ENCODE data around the gene RALGPS2. TPM values are rescaled to one million over a fixed set of nuclear protein-coding genes. Genes with fewer than 3 reads are reported as not detected.

Gene RALGPS2
- total and polyA plus RNA-seq, 5 donors from 2014 or later, result 1.6 to 4.7 (median 3.5) TPM

DNA sequence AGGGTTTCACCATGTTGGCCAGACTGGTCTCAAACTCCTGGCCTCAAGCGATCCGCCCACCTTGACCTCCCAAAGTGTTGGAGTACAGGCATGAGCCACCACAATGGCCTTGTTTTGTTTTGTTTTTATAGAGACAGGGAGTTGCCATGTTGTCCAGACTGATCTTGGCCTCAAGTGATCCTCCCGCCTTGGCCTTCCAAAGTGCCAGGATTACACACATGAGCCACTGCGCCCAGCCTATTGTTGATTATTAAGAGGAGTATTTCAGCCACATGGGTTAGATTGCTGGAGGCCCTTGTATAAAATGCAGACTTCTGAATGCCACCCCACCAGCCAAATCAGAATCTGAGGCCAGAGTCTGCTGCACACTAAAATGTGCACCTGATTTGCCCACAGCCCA is 203.0 kb downstream of the RALGPS2 start:
- ATAC-seq (ENCODE audit: low read depth in 2 of 2) (no peak), DNase-seq (no peak)
- no peaks in the 10 kb centered on the region for H3K36me3 ChIP-seq (ENCODE audit: control insufficient read depth, insufficient read depth, low read length)
- H3K4me1 ChIP-seq (ENCODE audit: control insufficient read depth, insufficient read depth, low read length, poor library complexity, severe bottlenecking), result no peaks in the 10 kb centered on the region
- no peaks in the 10 kb centered on the region for H3K4me1 Mint-ChIP-seq
- H3K27ac ChIP-seq (ENCODE audit: insufficient read depth, low read length, poor library complexity, severe bottlenecking), result no peak overlapping the region
- no peaks in the 10 kb centered on the region for H3K9me3 ChIP-seq (ENCODE audit: control insufficient read depth in 2 of 2, low read length in 2 of 2)
- H3K27ac Mint-ChIP-seq, result no peak overlapping the region
- H3K27me3 ChIP-seq (ENCODE audit: control insufficient read depth, insufficient read depth, low read length), result peaks cover 4% of the 10 kb centered on the region
- H3K36me3 Mint-ChIP-seq, result no peaks in the 10 kb centered on the region
- H3K9me3 Mint-ChIP-seq, result peaks cover 0 to 14% (median 0%) of the 10 kb centered on the region in 7 donors
- no peak overlapping the region for H3K4me3 ChIP-seq (ENCODE audit: low read depth, low read length)
- peaks cover 1% of the 10 kb centered on the region for H3K27me3 Mint-ChIP-seq
- H3K4me3 Mint-ChIP-seq, result no peak overlapping the region

GRCh38 chr1:178928976-178929375 is 203.9 kb downstream of the RALGPS2 start:
- no peak overlapping the region for H3K27ac ChIP-seq (ENCODE audit: insufficient read depth, low read length, poor library complexity, severe bottlenecking)
- H3K36me3 Mint-ChIP-seq, result no peaks in the 10 kb centered on the region

DNA sequence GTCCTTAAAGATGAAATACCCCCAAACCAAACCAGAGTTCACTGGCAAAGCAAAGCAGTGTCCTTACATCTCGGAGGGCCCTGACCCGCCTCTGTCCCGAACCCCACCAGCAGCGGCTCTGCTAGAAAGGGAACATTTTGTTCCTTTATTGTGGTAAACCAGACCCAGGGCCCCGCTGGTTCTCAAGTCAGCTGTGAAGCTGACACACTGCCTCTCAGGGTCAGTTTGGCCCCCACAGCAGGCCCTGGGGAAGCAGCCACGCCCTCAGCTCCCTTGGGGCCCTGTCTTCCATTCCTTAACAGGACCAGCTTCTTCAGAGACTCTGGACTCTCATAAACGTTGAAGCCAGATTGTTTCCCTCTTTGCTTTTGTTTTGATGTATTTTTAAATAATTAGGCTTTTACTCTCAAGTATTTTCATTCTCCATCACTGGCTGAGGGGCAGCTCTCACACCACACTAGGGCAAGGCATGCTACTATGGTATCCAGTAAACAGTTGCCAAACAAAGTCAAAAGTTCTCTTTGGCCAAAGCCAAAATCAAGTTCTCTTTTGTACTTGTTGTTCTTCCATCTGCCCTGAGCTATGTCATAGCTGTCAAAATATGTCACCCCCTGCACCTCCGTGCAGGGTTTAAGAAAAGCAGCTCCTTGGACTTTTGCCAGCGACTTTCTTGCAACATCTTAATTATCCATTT is 207.0 kb downstream of the RALGPS2 start:
- peak overlapping the region in 1 of 4 donors; percentile 78 for H3K4me3 Mint-ChIP-seq
- no peaks in the 10 kb centered on the region for H3K9me3 Mint-ChIP-seq
- Histone ChIP-seq H3K36me3 (ENCODE audit: control insufficient read depth, insufficient read depth, low read length) (no peaks in the 10 kb centered on the region), H3K4me3 (ENCODE audit: low read depth, low read length) (no peak overlapping the region), H3K27me3 (ENCODE audit: control insufficient read depth, insufficient read depth, low read length) (no peaks in the 10 kb centered on the region), H3K9me3 (ENCODE audit: control insufficient read depth in 2 of 2, low read length in 2 of 2) (no peaks in the 10 kb centered on the region), H3K4me1 (ENCODE audit: control insufficient read depth, insufficient read depth, low read length, poor library complexity, severe bottlenecking) (no peaks in the 10 kb centered on the region), H3K27ac (ENCODE audit: insufficient read depth, low read length, poor library complexity, severe bottlenecking) (no peak overlapping the region)
- no peaks in the 10 kb centered on the region for H3K36me3 Mint-ChIP-seq
- H3K4me1 Mint-ChIP-seq, result no peaks in the 10 kb centered on the region
- ATAC-seq (ENCODE audit: low read depth in 2 of 2) (no peak), DNase-seq (no peak)
- peak overlapping the region in 1 of 3 donors; percentile 54 for H3K27ac Mint-ChIP-seq
- H3K27me3 Mint-ChIP-seq, result no peaks in the 10 kb centered on the region

More at GRCh38 chr1:178928976-178929375, 203.9 kb downstream of the RALGPS2 start:
- H3K4me1 Mint-ChIP-seq, result no peaks in the 10 kb centered on the region
- no peaks in the 10 kb centered on the region for H3K27me3 Mint-ChIP-seq
- Histone ChIP-seq H3K4me3 (ENCODE audit: low read depth, low read length) (no peak overlapping the region), H3K9me3 (ENCODE audit: control insufficient read depth in 2 of 2, low read length in 2 of 2) (no peaks in the 10 kb centered on the region), H3K4me1 (ENCODE audit: control insufficient read depth, insufficient read depth, low read length, poor library complexity, severe bottlenecking) (no peaks in the 10 kb centered on the region), H3K36me3 (ENCODE audit: control insufficient read depth, insufficient read depth, low read length) (no peaks in the 10 kb centered on the region), H3K27me3 (ENCODE audit: control insufficient read depth, insufficient read depth, low read length) (no peaks in the 10 kb centered on the region)
- no peak overlapping the region for H3K27ac Mint-ChIP-seq
- peaks cover 0 to 9% (median 0%) of the 10 kb centered on the region in 7 donors for H3K9me3 Mint-ChIP-seq
- no peak for ATAC-seq (ENCODE audit: low read depth in 2 of 2)
- no peak overlapping the region for H3K4me3 Mint-ChIP-seq
- DNase-seq, result no peak

GRCh38 chr1:178932552-178932906 is 207.5 kb downstream of the RALGPS2 start:
- Histone ChIP-seq H3K36me3 (ENCODE audit: control insufficient read depth, insufficient read depth, low read length) (no peaks in the 10 kb centered on the region), H3K9me3 (ENCODE audit: control insufficient read depth in 2 of 2, low read length in 2 of 2) (no peaks in the 10 kb centered on the region), H3K4me3 (ENCODE audit: low read depth, low read length) (no peak overlapping the region), H3K4me1 (ENCODE audit: control insufficient read depth, insufficient read depth, low read length, poor library complexity, severe bottlenecking) (no peaks in the 10 kb centered on the region), H3K27ac (ENCODE audit: insufficient read depth, low read length, poor library complexity, severe bottlenecking) (no peak overlapping the region), H3K27me3 (ENCODE audit: control insufficient read depth, insufficient read depth, low read length) (no peaks in the 10 kb centered on the region)
- Mint-ChIP-seq H3K36me3 (no peaks in the 10 kb centered on the region), H3K27me3 (no peaks in the 10 kb centered on the region), H3K4me3 (peak overlapping the region in 1 of 4 donors; percentile 78), H3K4me1 (no peaks in the 10 kb centered on the region), H3K27ac (no peak overlapping the region), H3K9me3 (no peaks in the 10 kb centered on the region)
- ATAC-seq (ENCODE audit: low read depth in 2 of 2) (no peak), DNase-seq (no peak)

DNA sequence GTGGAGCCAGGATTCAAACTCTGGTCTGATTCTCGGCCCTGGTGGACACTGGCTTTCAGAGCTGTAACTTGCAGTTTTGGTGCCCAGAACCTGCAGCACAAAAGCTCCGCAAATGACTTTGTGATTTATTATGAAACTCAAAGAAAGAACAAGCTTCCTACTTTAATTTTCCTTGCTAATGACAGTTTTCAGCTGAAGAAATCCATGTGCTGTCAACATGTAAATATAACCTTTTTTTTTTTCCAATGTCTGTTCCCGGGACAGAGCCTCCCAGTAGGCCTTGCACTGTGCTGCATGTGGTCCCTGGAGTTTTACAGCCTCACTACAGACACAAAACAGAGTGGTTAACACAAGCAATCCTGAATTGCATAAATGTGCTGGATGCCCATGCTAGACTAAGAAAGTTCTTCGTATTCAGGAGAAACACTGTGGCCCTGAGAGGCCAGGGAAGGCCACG is 208.1 kb downstream of the RALGPS2 start:
- no peaks in the 10 kb centered on the region for H3K4me1 ChIP-seq (ENCODE audit: control insufficient read depth, insufficient read depth, low read length, poor library complexity, severe bottlenecking)
- no peak overlapping the region for H3K4me3 Mint-ChIP-seq
- no peaks in the 10 kb centered on the region for H3K27me3 Mint-ChIP-seq
- H3K4me3 ChIP-seq (ENCODE audit: low read depth, low read length), result no peak overlapping the region
- ATAC-seq (ENCODE audit: low read depth in 2 of 2) (no peak), DNase-seq (no peak)
- no peaks in the 10 kb centered on the region for H3K9me3 ChIP-seq (ENCODE audit: control insufficient read depth in 2 of 2, low read length in 2 of 2)
- no peaks in the 10 kb centered on the region for H3K9me3 Mint-ChIP-seq
- no peaks in the 10 kb centered on the region for H3K36me3 Mint-ChIP-seq
- no peaks in the 10 kb centered on the region for H3K27me3 ChIP-seq (ENCODE audit: control insufficient read depth, insufficient read depth, low read length)
- no peak overlapping the region for H3K27ac Mint-ChIP-seq
- H3K27ac ChIP-seq (ENCODE audit: insufficient read depth, low read length, poor library complexity, severe bottlenecking), result no peak overlapping the region
- H3K4me1 Mint-ChIP-seq, result no peaks in the 10 kb centered on the region
- H3K36me3 ChIP-seq (ENCODE audit: control insufficient read depth, insufficient read depth, low read length), result no peaks in the 10 kb centered on the region

GRCh38 chr1:178933709-178934490 is 208.9 kb downstream of the RALGPS2 start:
- no peak for ATAC-seq (ENCODE audit: low read depth in 2 of 2)
- H3K27me3 Mint-ChIP-seq, result no peaks in the 10 kb centered on the region
- no peak for DNase-seq
- H3K27ac Mint-ChIP-seq, result no peak overlapping the region
- no peaks in the 10 kb centered on the region for H3K9me3 ChIP-seq (ENCODE audit: control insufficient read depth in 2 of 2, low read length in 2 of 2)
- H3K27ac ChIP-seq (ENCODE audit: insufficient read depth, low read length, poor library complexity, severe bottlenecking), result no peak overlapping the region
- no peaks in the 10 kb centered on the region for H3K4me1 ChIP-seq (ENCODE audit: control insufficient read depth, insufficient read depth, low read length, poor library complexity, severe bottlenecking)
- no peak overlapping the region for H3K4me3 Mint-ChIP-seq
- no peaks in the 10 kb centered on the region for H3K36me3 Mint-ChIP-seq
- no peaks in the 10 kb centered on the region for H3K36me3 ChIP-seq (ENCODE audit: control insufficient read depth, insufficient read depth, low read length)
- H3K27me3 ChIP-seq (ENCODE audit: control insufficient read depth, insufficient read depth, low read length), result no peaks in the 10 kb centered on the region
- H3K4me1 Mint-ChIP-seq, result no peaks in the 10 kb centered on the region
- H3K4me3 ChIP-seq (ENCODE audit: low read depth, low read length), result no peak overlapping the region
- H3K9me3 Mint-ChIP-seq, result no peaks in the 10 kb centered on the region

- H3K4me1 Mint-ChIP-seq, result no peaks in the 10 kb centered on the region
- Histone ChIP-seq H3K27ac (ENCODE audit: insufficient read depth, low read length, poor library complexity, severe bottlenecking) (no peak overlapping the region), H3K27me3 (ENCODE audit: control insufficient read depth, insufficient read depth, low read length) (no peaks in the 10 kb centered on the region), H3K9me3 (ENCODE audit: control insufficient read depth in 2 of 2, low read length in 2 of 2) (no peaks in the 10 kb centered on the region), H3K4me3 (ENCODE audit: low read depth, low read length) (no peak overlapping the region), H3K36me3 (ENCODE audit: control insufficient read depth, insufficient read depth, low read length) (no peaks in the 10 kb centered on the region), H3K4me1 (ENCODE audit: control insufficient read depth, insufficient read depth, low read length, poor library complexity, severe bottlenecking) (no peaks in the 10 kb centered on the region)
- H3K27ac Mint-ChIP-seq, result no peak overlapping the region
- H3K4me3 Mint-ChIP-seq, result no peak overlapping the region
- H3K9me3 Mint-ChIP-seq, result no peaks in the 10 kb centered on the region
- DNase-seq (no peak), ATAC-seq (ENCODE audit: low read depth in 2 of 2) (no peak)
- no peaks in the 10 kb centered on the region for H3K36me3 Mint-ChIP-seq
- no peaks in the 10 kb centered on the region for H3K27me3 Mint-ChIP-seq
Observed at GRCh38 chr1:178934546-178934945, 209.5 kb downstream of the RALGPS2 start.

DNA sequence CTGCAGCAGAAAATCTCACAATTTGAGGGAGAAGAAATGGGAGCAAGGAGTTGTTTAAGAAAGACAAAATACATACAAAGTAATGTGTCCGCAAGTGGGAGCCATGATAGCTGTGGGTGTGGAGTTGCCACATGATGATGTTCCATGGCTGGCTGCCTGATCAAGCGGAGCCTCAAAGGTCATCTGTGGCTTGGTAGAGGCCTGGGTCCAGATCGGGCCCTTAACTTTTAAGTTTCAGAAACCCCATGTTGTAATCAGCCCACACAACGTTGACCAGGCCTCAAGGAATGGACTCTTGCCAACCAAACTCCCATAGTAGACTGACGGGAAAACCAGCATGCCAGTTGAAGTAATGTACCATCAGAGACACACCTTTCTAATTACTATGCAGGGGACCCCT is 210.6 kb downstream of the RALGPS2 start:
- Histone ChIP-seq H3K36me3 (ENCODE audit: control insufficient read depth, insufficient read depth, low read length) (no peaks in the 10 kb centered on the region), H3K27ac (ENCODE audit: insufficient read depth, low read length, poor library complexity, severe bottlenecking) (no peak overlapping the region), H3K4me1 (ENCODE audit: control insufficient read depth, insufficient read depth, low read length, poor library complexity, severe bottlenecking) (no peaks in the 10 kb centered on the region), H3K4me3 (ENCODE audit: low read depth, low read length) (no peak overlapping the region), H3K9me3 (ENCODE audit: control insufficient read depth in 2 of 2, low read length in 2 of 2) (no peaks in the 10 kb centered on the region), H3K27me3 (ENCODE audit: control insufficient read depth, insufficient read depth, low read length) (no peaks in the 10 kb centered on the region)
- H3K9me3 Mint-ChIP-seq, result no peaks in the 10 kb centered on the region
- no peak for DNase-seq
- no peaks in the 10 kb centered on the region for H3K36me3 Mint-ChIP-seq
- no peak overlapping the region for H3K27ac Mint-ChIP-seq
- H3K4me1 Mint-ChIP-seq, result no peaks in the 10 kb centered on the region
- no peak for ATAC-seq (ENCODE audit: low read depth in 2 of 2)
- H3K4me3 Mint-ChIP-seq, result no peak overlapping the region
- H3K27me3 Mint-ChIP-seq, result peaks cover 1% of the 10 kb centered on the region
